Panc1 (cell line): ENCODE data around the gene INPP4B. TPM values are rescaled to one million over a fixed set of nuclear protein-coding genes. Genes with fewer than 3 reads are reported as not detected.

Source experiments
- ATAC-seq: fragments of 200-7000 bp; cut with Tn5 transposase; 2 replicates; pipeline ENCODE4 v1.9.1; 2020; ENCODE audit warnings: mild to moderate bottlenecking, moderate library complexity
- BruUV-seq: library from RNA; stranded (reverse); fragments of 400-500 nt; replicated peaks from 2 replicates; lab custom pipeline; 2021; lab: Mats Ljungman, UMichigan
- CTCF ChIA-PET: fragments of 300-600 bp; sonication (Branson Sonifier 250); formaldehyde crosslinking; loops from one replicate; lab custom pipeline; 2022; ENCODE audit warnings: antibody characterized with exemption; lab: Charles Lee
- POLR2A ChIA-PET: fragments of 300-600 bp; sonication (Branson Sonifier 250); formaldehyde crosslinking; loops from one replicate; lab custom pipeline; 2022; ENCODE audit warnings: antibody characterized with exemption; lab: Charles Lee
- DNase-seq: peaks from one replicate; pipeline ENCODE4 v3.0.0-alpha.2; 2010; ENCODE audit warnings: low read depth, low spot score
- H3K27ac ChIP-seq: 2 replicates; pipeline ENCODE4 v1.5.1; 2011; ENCODE audit warnings: mild to moderate bottlenecking, low read length, inconsistent platforms
- H3K27me3 ChIP-seq: fragments of 200-500 bp; sonication (Bioruptor generic); 2 replicates; pipeline ENCODE4 v1.6.0; 2014; ENCODE audit warnings: low read length, inconsistent platforms; ENCODE audit not compliant: control insufficient read depth, insufficient read depth
- H3K36me3 ChIP-seq: fragments of 200-500 bp; sonication (Bioruptor generic); 2 replicates; pipeline ENCODE4 v1.5.1; 2014; ENCODE audit warnings: inconsistent platforms, mild to moderate bottlenecking, low read length, moderate library complexity; ENCODE audit not compliant: control insufficient read depth, insufficient read depth
- H3K4me1 ChIP-seq: 2 replicates; pipeline ENCODE4 v1.5.1; 2011; ENCODE audit warnings: inconsistent platforms, mild to moderate bottlenecking, low read length, moderate library complexity; ENCODE audit not compliant: control insufficient read depth, insufficient read depth
- H3K4me3 ChIP-seq, 2 experiments: 2 replicates each; pipeline ENCODE4 v1.5.1; 2011 to 2012; ENCODE audit warnings: low read depth in 2 of 2, low read length in 2 of 2, mild to moderate bottlenecking in 2 of 2, inconsistent platforms in 1 of 2, moderate library complexity in 1 of 2
- H3K9me3 ChIP-seq: fragments of 200-500 bp; sonication (Bioruptor generic); 2 replicates; pipeline ENCODE4 v1.5.1; 2014; ENCODE audit warnings: low read depth, mild to moderate bottlenecking, inconsistent platforms, low read length, moderate library complexity; ENCODE audit not compliant: control insufficient read depth, insufficient read depth
- POLR2AphosphoS5 ChIP-seq: IDR thresholded peaks from 2 replicates; pipeline ENCODE4 v1.6.1; 2012; ENCODE audit warnings: mild to moderate bottlenecking, low read depth, low read length, moderate library complexity
- SIN3A ChIP-seq: IDR thresholded peaks from 2 replicates; pipeline ENCODE4 v1.6.1; 2012; ENCODE audit warnings: low read depth, mild to moderate bottlenecking, low read length, moderate library complexity, borderline replicate concordance; ENCODE audit not compliant: insufficient read depth
- TCF7L2 ChIP-seq: IDR thresholded peaks from 2 replicates; pipeline ENCODE4 v1.6.1; 2011; ENCODE audit warnings: mild to moderate bottlenecking, low read depth, low read length, inconsistent platforms
- in situ Hi-C: cut with HindIII; loops from 2 replicates; pipeline ENCODE4 v1.10.0; 2016; ENCODE audit warnings: low sequenced_read_pairs, low pct_unique_long_range_greater_than_20kb
- intact Hi-C: fragments of 100-400 bp; cut with micrococcal nuclease; formaldehyde crosslinking; loops from one replicate; pipeline ENCODE4 v1.10.0; 2022; ENCODE audit not compliant: unreplicated experiment
- total RNA-seq: library from RNA; stranded (reverse); gene quantifications from one replicate; pipeline ENCODE4 v1.2.1, GENCODE V29; 2021; ENCODE audit not compliant: unreplicated experiment
- TF ChIP-seq, protein P1 (sequence below), 2 experiments: IDR thresholded peaks; 2 replicates each; pipeline ENCODE4 v1.6.1; 2011 to 2012; ENCODE audit warnings: low read depth in 2 of 2, control low read depth in 1 of 2, low read length in 1 of 2, mild to moderate bottlenecking in 1 of 2, moderate library complexity in 1 of 2; ENCODE audit not compliant: insufficient read depth in 1 of 2
- TF ChIP-seq, protein P2 (sequence below): fragments of 450-650 bp; IDR thresholded peaks from 2 replicates; pipeline ENCODE4 v1.5.1; 2017; ENCODE audit warnings: mild to moderate bottlenecking

INPP4B gene
- total RNA-seq, 1 experiment from 2014 or later = 4.5 TPM

DNA sequence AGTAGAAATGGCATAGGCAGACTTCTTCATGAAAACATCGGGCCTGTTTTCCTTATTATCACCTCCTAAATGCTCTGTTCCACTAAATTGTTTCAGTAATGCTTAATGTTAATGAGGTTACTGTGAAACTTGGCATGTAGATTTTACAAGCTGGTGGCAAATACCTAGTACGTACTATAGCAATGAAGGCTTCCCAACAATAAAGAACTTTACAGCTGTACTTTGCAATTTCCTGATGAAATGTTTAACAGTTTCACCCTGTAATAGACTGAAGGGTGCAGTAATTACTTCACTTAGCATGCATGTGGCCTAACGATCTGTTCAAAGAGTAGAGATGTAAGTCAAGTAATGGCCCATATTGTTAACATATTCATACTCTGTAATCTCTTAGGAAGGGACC is 685.0 kb downstream of the INPP4B start:
- ATAC-seq (no peak), DNase-seq (no peak)
- no TSS peak for BruUV-seq
- H3K36me3 ChIP-seq = no peaks in the 10 kb centered on the region
- H3K4me3 ChIP-seq = no peak overlapping the region
- H3K9me3 ChIP-seq = no peaks in the 10 kb centered on the region
- ChIA-PET CTCF (no interaction called here), POLR2A (no interaction called here)
- intact Hi-C loops = no loop called here
- TF ChIP-seq, protein P1, sequence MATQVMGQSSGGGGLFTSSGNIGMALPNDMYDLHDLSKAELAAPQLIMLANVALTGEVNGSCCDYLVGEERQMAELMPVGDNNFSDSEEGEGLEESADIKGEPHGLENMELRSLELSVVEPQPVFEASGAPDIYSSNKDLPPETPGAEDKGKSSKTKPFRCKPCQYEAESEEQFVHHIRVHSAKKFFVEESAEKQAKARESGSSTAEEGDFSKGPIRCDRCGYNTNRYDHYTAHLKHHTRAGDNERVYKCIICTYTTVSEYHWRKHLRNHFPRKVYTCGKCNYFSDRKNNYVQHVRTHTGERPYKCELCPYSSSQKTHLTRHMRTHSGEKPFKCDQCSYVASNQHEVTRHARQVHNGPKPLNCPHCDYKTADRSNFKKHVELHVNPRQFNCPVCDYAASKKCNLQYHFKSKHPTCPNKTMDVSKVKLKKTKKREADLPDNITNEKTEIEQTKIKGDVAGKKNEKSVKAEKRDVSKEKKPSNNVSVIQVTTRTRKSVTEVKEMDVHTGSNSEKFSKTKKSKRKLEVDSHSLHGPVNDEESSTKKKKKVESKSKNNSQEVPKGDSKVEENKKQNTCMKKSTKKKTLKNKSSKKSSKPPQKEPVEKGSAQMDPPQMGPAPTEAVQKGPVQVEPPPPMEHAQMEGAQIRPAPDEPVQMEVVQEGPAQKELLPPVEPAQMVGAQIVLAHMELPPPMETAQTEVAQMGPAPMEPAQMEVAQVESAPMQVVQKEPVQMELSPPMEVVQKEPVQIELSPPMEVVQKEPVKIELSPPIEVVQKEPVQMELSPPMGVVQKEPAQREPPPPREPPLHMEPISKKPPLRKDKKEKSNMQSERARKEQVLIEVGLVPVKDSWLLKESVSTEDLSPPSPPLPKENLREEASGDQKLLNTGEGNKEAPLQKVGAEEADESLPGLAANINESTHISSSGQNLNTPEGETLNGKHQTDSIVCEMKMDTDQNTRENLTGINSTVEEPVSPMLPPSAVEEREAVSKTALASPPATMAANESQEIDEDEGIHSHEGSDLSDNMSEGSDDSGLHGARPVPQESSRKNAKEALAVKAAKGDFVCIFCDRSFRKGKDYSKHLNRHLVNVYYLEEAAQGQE (IDR thresholded peaks at IDR 0.05; ENCODE audit: insufficient read depth in 1 of 2, low read depth in 2 of 2, low read length in 1 of 2) = no peak
- TF ChIP-seq TCF7L2 = no peak
- TF ChIP-seq, protein P2, sequence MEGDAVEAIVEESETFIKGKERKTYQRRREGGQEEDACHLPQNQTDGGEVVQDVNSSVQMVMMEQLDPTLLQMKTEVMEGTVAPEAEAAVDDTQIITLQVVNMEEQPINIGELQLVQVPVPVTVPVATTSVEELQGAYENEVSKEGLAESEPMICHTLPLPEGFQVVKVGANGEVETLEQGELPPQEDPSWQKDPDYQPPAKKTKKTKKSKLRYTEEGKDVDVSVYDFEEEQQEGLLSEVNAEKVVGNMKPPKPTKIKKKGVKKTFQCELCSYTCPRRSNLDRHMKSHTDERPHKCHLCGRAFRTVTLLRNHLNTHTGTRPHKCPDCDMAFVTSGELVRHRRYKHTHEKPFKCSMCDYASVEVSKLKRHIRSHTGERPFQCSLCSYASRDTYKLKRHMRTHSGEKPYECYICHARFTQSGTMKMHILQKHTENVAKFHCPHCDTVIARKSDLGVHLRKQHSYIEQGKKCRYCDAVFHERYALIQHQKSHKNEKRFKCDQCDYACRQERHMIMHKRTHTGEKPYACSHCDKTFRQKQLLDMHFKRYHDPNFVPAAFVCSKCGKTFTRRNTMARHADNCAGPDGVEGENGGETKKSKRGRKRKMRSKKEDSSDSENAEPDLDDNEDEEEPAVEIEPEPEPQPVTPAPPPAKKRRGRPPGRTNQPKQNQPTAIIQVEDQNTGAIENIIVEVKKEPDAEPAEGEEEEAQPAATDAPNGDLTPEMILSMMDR = no peak
- no peak for TF ChIP-seq POLR2AphosphoS5
- no peak for TF ChIP-seq SIN3A
- no peak overlapping the region for H3K27ac ChIP-seq
- no peaks in the 10 kb centered on the region for H3K4me1 ChIP-seq
- H3K27me3 ChIP-seq = no peaks in the 10 kb centered on the region
- in situ Hi-C loops = no loop called here

DNA sequence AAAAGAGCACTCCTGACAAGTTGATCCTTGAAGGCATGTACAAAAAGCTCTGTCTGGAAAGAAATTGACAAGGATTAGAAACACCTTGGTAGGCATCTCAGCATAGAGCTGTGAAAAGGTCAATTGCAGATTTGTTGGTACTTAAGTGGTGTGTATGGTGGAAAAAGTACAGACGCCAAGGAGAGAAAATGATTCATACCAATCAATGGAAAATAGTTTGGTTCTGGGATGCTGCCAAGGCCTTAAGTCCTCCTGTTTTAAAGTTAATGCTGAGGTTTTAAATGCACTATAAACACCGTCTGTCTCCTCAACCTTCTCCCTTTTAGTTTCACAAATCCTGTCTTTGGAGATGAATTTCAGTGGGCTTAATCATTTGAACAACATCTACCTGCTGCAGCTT is 685.6 kb downstream of the INPP4B start:
- H3K9me3 ChIP-seq = no peaks in the 10 kb centered on the region
- no peak overlapping the region for H3K4me3 ChIP-seq
- no peak overlapping the region for H3K27ac ChIP-seq
- no peak for ATAC-seq
- DNase-seq = no peak
- TF ChIP-seq, protein P2 = no peak
- TF ChIP-seq, protein P1 (IDR thresholded peaks at IDR 0.05; ENCODE audit: insufficient read depth in 1 of 2, low read depth in 2 of 2, low read length in 1 of 2) = no peak
- TF ChIP-seq TCF7L2 (no peak), SIN3A (no peak), POLR2AphosphoS5 (no peak)
- H3K4me1 ChIP-seq = no peaks in the 10 kb centered on the region
- CTCF ChIA-PET = no interaction called here
- H3K36me3 ChIP-seq = no peaks in the 10 kb centered on the region
- in situ Hi-C loops (no loop called here), intact Hi-C loops (no loop called here)
- no peaks in the 10 kb centered on the region for H3K27me3 ChIP-seq
- BruUV-seq = no TSS peak
- POLR2A ChIA-PET = no interaction called here
